GM12801 (cell line): ENCODE measurements around the gene ZNF771.

ENCODE experiments used
- CTCF ChIP-seq: IDR thresholded peaks from one replicate; pipeline ENCODE4 v1.5.1; 2011; ENCODE audit warnings: control low read depth; ENCODE audit not compliant: insufficient read length; ENCODE audit errors: extremely low read depth

ZNF771 gene

GRCh38 chr16:30409125-30410060 lies 2.0 kb downstream of the ZNF771 start:
- peak; percentile 54 for TF ChIP-seq CTCF

GRCh38 chr16:30413112-30413806 lies 5.9 kb downstream of the ZNF771 start:
- TF ChIP-seq CTCF: no peak

GRCh38 chr16:30414159-30414558 lies 6.8 kb downstream of the ZNF771 start:
- TF ChIP-seq CTCF: no peak

DNA sequence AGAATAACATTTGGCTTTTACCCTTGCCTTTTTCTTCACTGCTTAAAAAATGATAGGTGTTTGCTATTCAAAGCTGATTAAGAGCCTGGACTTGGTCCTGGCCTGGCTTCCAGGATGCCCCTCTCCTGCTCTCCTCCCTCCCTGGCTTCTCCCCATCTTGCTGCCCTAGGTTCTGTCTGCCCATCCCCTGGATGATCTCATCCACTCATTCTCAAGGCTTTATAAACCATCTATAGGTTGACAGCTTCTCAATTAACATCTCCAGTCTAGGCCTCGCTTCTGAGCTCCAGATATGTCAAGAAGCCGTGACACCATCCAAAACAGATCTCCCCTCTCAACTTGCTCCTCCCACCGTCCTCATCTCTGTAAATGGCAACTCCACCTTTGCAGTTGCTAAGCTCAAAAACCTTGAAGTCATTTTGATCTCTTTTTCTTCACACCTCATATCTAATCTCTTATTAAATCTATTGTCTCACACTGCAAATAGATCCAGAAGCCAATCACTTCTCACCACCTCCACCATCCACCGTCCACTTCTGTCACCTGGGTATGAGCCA lies 8.7 kb downstream of the ZNF771 start:
- TF ChIP-seq CTCF: no peak

- TF ChIP-seq CTCF: no peak
Measured at GRCh38 chr16:30416624-30417528, 9.5 kb downstream of the ZNF771 start.

- no peak for TF ChIP-seq CTCF
Measured at GRCh38 chr16:30417529-30418349, 10.3 kb downstream of the ZNF771 start.
